PC-9 (cell line): Measurements from ENCODE around the gene ANXA10.

Experiments used
- CTCF ChIP-seq: fragments of 200-600 bp; sonication (generic); conservative IDR thresholded peaks from 2 replicates; pipeline ENCODE4 v1.6.1; 2017; ENCODE audit warnings: mixed run types, antibody characterized with exemption, mild to moderate bottlenecking, moderate library complexity
- EZH2 ChIP-seq: fragments of 200-600 bp; sonication (generic); IDR thresholded peaks from 2 replicates; pipeline ENCODE4 v1.8.0; 2017; ENCODE audit warnings: antibody characterized with exemption, low read depth

DNA sequence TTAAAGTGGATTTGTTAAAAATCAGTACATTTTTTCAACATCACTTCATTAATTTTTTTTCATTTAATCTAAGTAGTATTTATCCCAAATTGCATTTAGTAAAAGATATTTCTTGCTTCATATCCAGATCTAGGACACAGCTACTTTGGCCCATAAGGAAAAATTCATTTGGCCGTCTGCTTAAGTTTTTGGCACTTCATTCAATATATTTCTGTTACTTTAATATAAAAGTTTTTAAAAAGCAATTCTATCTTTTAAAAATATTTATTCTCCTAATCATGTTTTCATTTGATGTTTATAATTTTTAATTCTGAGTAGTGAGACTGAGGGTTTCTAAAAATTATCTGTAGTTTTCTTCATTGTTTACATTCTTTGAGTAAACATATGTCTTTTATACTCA lies 28.5 kb downstream of the ANXA10 start:
- TF ChIP-seq CTCF (no peak), EZH2 (no peak)
